ENCODE data around the gene IFNGR2.

DNA sequence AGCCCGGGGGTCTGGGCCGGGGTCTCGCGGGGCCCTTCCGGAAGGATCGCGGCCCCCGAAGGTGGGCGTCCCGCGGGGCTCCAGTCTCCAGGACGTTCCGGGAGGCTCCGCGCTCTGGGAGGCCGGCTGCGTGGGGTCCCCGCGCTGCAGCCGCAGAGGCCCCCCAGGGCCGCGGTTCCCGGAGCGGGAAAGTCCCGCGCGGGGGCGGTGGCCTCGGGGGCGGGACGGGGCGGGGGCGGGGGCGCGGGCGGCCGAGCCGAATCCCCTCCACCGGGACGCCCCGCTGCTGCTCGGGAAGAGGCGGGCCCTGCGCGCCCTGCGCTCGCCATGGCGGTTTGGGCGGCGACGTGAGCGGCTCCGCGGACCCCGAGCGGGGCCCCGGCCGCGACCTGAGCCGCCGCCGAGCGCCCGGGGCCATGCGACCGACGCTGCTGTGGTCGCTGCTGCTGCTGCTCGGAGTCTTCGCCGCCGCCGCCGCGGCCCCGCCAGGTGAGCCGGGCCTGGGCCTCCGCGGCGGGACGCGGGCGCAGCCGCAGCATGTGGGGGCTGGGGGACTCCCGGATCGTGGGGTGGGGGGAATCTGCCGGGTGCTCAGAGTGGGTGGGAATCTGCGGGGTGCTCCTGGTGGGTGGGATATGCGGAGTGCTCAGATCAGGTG lies at the start of gene IFNGR2:
- TF ChIP-seq, protein P1, sequence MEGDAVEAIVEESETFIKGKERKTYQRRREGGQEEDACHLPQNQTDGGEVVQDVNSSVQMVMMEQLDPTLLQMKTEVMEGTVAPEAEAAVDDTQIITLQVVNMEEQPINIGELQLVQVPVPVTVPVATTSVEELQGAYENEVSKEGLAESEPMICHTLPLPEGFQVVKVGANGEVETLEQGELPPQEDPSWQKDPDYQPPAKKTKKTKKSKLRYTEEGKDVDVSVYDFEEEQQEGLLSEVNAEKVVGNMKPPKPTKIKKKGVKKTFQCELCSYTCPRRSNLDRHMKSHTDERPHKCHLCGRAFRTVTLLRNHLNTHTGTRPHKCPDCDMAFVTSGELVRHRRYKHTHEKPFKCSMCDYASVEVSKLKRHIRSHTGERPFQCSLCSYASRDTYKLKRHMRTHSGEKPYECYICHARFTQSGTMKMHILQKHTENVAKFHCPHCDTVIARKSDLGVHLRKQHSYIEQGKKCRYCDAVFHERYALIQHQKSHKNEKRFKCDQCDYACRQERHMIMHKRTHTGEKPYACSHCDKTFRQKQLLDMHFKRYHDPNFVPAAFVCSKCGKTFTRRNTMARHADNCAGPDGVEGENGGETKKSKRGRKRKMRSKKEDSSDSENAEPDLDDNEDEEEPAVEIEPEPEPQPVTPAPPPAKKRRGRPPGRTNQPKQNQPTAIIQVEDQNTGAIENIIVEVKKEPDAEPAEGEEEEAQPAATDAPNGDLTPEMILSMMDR (IDR thresholded peaks at IDR 0.05): no peak
- TF ChIP-seq, protein P2, sequence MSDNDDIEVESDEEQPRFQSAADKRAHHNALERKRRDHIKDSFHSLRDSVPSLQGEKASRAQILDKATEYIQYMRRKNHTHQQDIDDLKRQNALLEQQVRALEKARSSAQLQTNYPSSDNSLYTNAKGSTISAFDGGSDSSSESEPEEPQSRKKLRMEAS (IDR thresholded peaks at IDR 0.05; ENCODE audit: low read depth): no peak
- TF ChIP-seq FOXM1 (IDR thresholded peaks at IDR 0.05; ENCODE audit: low read depth): no peak
- no peak for TF ChIP-seq YY1 (IDR thresholded peaks at IDR 0.05; ENCODE audit: low read depth)
- TF ChIP-seq NRF1 (IDR thresholded peaks at IDR 0.05; ENCODE audit: low read depth, low read length): no peak
- no peak for TF ChIP-seq EZH2phosphoT487 (IDR thresholded peaks at IDR 0.05; ENCODE audit: borderline replicate concordance, low read depth)
- TF ChIP-seq RFX5 (IDR thresholded peaks at IDR 0.05; ENCODE audit: low read length): no peak
- TF ChIP-seq MXI1 (IDR thresholded peaks at IDR 0.05; ENCODE audit: low read depth, low read length): no peak
